SK-N-SH treated with all-trans-retinoic acid at 6 μM for 48 hours (cell line): Measurements from ENCODE around the gene GIPC3.

ENCODE experiments used
- ATAC-seq: fragments of 200-7000 bp; cut with Tn5 transposase; 3 replicates; pipeline ENCODE4 v1.9.1; 2020; ENCODE audit warnings: mild to moderate bottlenecking, moderate library complexity
- ARNTL ChIP-seq: fragments of 450-650 bp; formaldehyde crosslinking; IDR thresholded peaks from 2 replicates; pipeline ENCODE4 v1.5.0; 2020; ENCODE audit warnings: low read depth, mild to moderate bottlenecking, moderate library complexity, borderline replicate concordance
- BACH2 ChIP-seq: fragments of 250-450 bp; sonication (Bioruptor Pico); IDR thresholded peaks from 2 replicates; pipeline ENCODE4 v1.9.0; 2021; ENCODE audit warnings: mild to moderate bottlenecking, borderline replicate concordance
- ISL1 ChIP-seq: fragments of 250-450 bp; sonication (Bioruptor Pico); IDR thresholded peaks from 2 replicates; pipeline ENCODE4 v2.1.2; 2022; ENCODE audit warnings: mild to moderate bottlenecking, moderate library complexity
- SNAI2 ChIP-seq: fragments of 250-450 bp; sonication (Bioruptor Pico); IDR thresholded peaks from 2 replicates; pipeline ENCODE4 v1.5.0; 2020; ENCODE audit warnings: mild to moderate bottlenecking, moderate library complexity
- TCF4 ChIP-seq: fragments of 250-450 bp; sonication (Bioruptor Pico); IDR thresholded peaks from 2 replicates; pipeline ENCODE4 v1.8.0; 2021; ENCODE audit warnings: mild to moderate bottlenecking, moderate library complexity, borderline replicate concordance
- TOX ChIP-seq: fragments of 250-450 bp; sonication (Bioruptor Pico); IDR thresholded peaks from 2 replicates; pipeline ENCODE4 v1.8.0; 2021; ENCODE audit warnings: mild to moderate bottlenecking, moderate library complexity, borderline replicate concordance
- ZC3H10 ChIP-seq: fragments of 250-450 bp; sonication (Bioruptor Pico); IDR thresholded peaks from 2 replicates; pipeline ENCODE4 v1.5.1; 2021; ENCODE audit warnings: mild to moderate bottlenecking, moderate library complexity
- ZFP3 ChIP-seq: fragments of 250-450 bp; sonication (Bioruptor Pico); IDR thresholded peaks from 2 replicates; pipeline ENCODE4 v1.5.0; 2020; ENCODE audit warnings: mild to moderate bottlenecking, moderate library complexity
- ZNF565 ChIP-seq: fragments of 450-650 bp; formaldehyde crosslinking; conservative IDR thresholded peaks from 2 replicates; pipeline ENCODE4 v1.5.0; 2020; ENCODE audit warnings: low read depth, mild to moderate bottlenecking, moderate library complexity
- ZNF8 ChIP-seq: fragments of 450-650 bp; formaldehyde crosslinking; IDR thresholded peaks from 2 replicates; pipeline ENCODE4 v1.5.0; 2020; ENCODE audit warnings: mild to moderate bottlenecking, moderate library complexity
- TF ChIP-seq, protein P1 (sequence below): fragments of 250-450 bp; sonication (Bioruptor Pico); IDR thresholded peaks from 2 replicates; pipeline ENCODE4 v1.5.0; 2020; ENCODE audit warnings: mild to moderate bottlenecking, moderate library complexity
- TF ChIP-seq, protein P2 (sequence below): fragments of 250-450 bp; sonication (Bioruptor Pico); IDR thresholded peaks from 2 replicates; pipeline ENCODE4 v1.5.1; 2021; ENCODE audit warnings: mild to moderate bottlenecking, moderate library complexity

The GIPC3 gene

DNA sequence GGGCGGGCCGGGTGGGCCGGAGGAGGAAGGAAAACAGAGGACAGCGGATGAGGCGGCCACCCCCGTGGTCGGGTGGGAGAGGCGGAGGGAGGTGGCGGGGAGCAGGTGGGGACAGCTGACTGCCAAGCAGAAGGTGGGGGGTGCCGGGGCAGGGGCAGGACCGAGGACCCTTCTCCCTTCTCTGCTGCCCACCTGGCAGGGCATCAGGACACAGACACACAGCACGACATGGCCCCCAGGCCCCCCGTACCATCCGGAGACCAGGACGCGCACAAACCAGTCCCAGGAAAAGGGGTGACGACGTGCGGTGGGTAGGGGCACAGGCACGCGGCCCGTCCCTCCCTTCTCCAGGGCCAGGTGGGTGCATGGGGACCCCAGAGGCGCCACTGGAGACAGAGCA is 52.3 kb downstream of the GIPC3 start:
- TF ChIP-seq, protein P1, sequence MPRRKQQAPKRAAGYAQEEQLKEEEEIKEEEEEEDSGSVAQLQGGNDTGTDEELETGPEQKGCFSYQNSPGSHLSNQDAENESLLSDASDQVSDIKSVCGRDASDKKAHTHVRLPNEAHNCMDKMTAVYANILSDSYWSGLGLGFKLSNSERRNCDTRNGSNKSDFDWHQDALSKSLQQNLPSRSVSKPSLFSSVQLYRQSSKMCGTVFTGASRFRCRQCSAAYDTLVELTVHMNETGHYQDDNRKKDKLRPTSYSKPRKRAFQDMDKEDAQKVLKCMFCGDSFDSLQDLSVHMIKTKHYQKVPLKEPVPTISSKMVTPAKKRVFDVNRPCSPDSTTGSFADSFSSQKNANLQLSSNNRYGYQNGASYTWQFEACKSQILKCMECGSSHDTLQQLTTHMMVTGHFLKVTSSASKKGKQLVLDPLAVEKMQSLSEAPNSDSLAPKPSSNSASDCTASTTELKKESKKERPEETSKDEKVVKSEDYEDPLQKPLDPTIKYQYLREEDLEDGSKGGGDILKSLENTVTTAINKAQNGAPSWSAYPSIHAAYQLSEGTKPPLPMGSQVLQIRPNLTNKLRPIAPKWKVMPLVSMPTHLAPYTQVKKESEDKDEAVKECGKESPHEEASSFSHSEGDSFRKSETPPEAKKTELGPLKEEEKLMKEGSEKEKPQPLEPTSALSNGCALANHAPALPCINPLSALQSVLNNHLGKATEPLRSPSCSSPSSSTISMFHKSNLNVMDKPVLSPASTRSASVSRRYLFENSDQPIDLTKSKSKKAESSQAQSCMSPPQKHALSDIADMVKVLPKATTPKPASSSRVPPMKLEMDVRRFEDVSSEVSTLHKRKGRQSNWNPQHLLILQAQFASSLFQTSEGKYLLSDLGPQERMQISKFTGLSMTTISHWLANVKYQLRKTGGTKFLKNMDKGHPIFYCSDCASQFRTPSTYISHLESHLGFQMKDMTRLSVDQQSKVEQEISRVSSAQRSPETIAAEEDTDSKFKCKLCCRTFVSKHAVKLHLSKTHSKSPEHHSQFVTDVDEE (CRISPR knock-in tag), result no peak
- TF ChIP-seq BACH2 (CRISPR knock-in tag) (no peak), ZC3H10 (CRISPR knock-in tag) (no peak), ZNF565 (CRISPR knock-in tag) (no peak), ZNF8 (CRISPR knock-in tag) (no peak), ISL1 (no peak)
- TF ChIP-seq, protein P2, sequence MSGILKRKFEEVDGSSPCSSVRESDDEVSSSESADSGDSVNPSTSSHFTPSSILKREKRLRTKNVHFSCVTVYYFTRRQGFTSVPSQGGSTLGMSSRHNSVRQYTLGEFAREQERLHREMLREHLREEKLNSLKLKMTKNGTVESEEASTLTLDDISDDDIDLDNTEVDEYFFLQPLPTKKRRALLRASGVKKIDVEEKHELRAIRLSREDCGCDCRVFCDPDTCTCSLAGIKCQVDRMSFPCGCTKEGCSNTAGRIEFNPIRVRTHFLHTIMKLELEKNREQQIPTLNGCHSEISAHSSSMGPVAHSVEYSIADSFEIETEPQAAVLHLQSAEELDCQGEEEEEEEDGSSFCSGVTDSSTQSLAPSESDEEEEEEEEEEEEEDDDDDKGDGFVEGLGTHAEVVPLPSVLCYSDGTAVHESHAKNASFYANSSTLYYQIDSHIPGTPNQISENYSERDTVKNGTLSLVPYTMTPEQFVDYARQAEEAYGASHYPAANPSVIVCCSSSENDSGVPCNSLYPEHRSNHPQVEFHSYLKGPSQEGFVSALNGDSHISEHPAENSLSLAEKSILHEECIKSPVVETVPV (CRISPR knock-in tag), result no peak

DNA sequence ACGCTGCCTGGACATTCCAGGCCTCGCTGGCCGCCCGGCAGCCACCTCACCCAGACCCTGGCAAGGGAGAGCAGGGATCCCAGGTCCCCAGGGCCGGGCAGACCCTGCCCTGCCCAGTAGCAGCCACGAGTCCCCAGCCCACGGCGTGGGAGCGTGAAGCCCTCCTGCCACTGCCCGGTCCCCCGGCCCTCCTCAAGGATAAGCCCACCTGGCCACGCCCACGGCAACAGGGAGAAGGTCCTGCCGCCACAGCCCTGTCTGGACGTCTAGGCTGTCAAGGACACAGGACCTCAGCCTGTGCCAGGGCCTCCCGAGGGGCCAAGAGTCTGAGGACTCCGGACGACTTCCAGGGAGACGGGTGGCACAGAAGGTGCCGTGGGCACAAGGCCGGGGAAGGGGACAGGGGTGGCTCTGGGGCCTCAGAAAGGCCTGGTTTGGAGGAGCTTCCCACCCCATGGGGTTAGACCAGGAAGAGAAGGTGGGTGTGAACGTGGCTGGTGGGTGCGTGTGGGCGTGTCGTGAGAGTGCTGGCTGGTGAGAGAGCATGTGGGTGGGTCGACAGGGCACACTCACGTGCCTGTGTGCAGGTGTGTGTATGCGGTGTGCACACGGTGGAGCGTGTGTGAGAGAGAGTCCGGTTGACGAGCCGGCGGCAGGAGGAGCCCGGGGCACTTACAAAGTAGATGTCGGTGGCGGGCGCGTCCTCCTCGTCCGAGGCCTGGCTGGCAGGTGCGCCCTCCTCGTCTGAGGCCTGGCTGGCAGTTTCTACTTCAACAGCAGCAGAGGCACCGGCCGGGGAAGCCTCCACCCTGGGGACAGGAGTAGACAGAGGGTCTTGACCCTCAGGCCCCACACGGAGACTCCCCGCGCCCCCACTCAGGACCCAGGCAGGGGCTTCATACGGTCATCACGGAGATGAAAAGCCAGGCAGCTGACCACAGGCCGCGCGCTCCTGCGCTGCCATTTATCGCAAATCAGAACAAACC is 53.2 kb downstream of the GIPC3 start:
- ATAC-seq, result no peak
- TF ChIP-seq ZC3H10 (CRISPR knock-in tag), result no peak
- TF ChIP-seq SNAI2 (CRISPR knock-in tag), result no peak

More for the DNA sequence above, 52.3 kb downstream of the GIPC3 start:
- no peak for ATAC-seq

DNA sequence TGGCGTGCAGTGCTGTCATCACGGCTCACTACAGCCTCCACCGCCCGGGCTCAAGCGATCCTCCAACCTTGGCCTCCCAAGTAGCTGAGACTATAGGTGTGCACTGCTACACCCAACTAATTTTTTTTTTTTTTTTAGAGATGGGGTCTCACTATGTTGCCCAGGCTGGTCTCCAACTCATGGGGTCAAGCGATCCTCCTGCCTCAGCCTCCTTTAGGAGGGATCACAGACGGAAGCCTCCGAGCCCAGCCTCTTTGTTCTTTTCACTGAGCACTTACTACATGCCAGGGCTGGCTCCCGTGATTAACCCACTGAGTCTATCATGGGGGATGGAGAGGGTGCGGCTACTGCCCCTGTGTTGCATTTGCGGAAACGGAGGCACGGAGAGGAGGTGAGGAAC is 54.2 kb downstream of the GIPC3 start:
- TF ChIP-seq TOX (CRISPR knock-in tag), result no peak
- no peak for TF ChIP-seq ISL1
- ATAC-seq, result no peak

DNA sequence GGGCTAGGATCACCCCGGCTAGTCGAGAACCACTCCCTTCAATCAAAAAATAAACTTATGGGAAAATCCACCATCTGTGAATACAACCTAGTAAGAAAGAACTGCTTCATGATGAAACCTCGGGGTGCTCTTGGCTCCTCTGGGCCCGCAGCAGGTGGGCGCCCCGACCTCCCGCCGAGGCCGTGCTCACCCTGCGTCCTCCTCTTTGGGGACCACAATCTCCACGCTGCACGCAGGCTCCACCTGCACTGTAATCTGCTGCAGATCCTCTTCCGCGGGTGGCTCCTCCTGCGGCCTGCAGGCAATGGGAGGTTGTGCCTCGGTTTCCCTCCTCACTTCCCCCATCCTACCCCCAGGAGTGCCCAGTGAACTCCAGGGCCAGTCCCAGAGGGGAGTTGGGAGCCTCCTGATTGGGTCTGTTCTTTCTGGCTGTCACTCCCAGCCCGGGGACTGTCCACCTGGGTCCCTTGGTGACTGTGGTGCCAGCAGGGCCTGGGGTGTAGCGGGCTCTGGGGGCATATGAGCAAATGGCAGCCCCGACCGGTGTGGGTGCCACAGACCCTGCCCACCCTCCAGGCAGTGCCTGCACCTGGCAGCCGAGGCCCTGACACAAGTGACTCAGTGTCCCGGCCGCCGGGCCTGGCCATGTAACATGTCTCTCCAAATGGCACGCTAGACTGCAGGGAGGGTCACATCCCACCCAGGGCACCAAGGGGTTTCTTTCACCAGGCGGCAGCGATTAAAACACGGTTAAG is 56.4 kb downstream of the GIPC3 start:
- TF ChIP-seq ZC3H10 (CRISPR knock-in tag) (no peak), TCF4 (CRISPR knock-in tag) (no peak)
- no peak for ATAC-seq

DNA sequence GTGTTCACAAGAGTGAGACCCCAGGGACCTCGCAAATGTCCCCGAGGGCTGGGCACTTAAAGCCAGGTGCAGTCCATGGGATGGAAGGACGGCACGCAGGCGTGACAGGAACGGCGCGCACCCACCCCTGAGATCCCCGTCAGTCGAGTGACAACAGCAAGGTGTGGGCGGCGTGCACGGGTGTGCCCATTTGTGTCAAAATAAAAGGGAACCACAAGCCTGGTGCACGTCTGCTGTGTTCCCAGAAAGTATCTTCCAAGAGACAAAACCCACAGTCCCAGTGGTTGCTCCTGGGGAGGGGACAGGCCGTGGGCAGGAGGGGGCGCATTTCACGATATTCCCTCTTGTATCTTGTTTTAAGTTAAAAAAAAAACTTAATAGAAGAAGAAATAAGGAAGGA is 57.0 kb downstream of the GIPC3 start:
- ATAC-seq, result no peak
- TF ChIP-seq BACH2 (CRISPR knock-in tag) (no peak), ARNTL (no peak), ZFP3 (no peak), ISL1 (no peak)
- TF ChIP-seq, protein P2 (CRISPR knock-in tag), result no peak
- TF ChIP-seq, protein P1 (CRISPR knock-in tag), result no peak
